Measurements from ENCODE around the gene CCDC195.

Gene CCDC195

GRCh38 chr2:224751996-224752698 lies 36.0 kb upstream of the CCDC195 start:
- no peaks in the 10 kb centered on the region for H3K27me3 ChIP-seq (ENCODE audit: insufficient read depth, low read length, poor library complexity)
- H3K9me3 ChIP-seq (ENCODE audit: insufficient read depth, low read length, severe bottlenecking): no peaks in the 10 kb centered on the region
- H3K9ac ChIP-seq (ENCODE audit: low read depth, low read length): no peak overlapping the region
- H3K36me3 ChIP-seq (ENCODE audit: insufficient read depth, low read length): no peaks in the 10 kb centered on the region
- no peak overlapping the region for H3K4me3 ChIP-seq (ENCODE audit: low read depth in 1 of 2, low read length in 2 of 2)
- H2AFZ ChIP-seq (ENCODE audit: low read depth, low read length): no peak overlapping the region
- no peak for TF ChIP-seq EZH2 (IDR thresholded peaks at IDR 0.05; ENCODE audit: borderline replicate concordance, low read depth, low read length, severe bottlenecking)
- TF ChIP-seq CTCF (IDR thresholded peaks at IDR 0.05; ENCODE audit: borderline replicate concordance, extremely low read depth, low read length, poor library complexity, severe bottlenecking): no peak
- ATAC-seq (ENCODE audit: insufficient read depth, low read depth) (no peak), DNase-seq (no peak)
- no peaks in the 10 kb centered on the region for H3K79me2 ChIP-seq (ENCODE audit: insufficient read depth, low read length)
- no peak overlapping the region for H3K27ac ChIP-seq (ENCODE audit: low read length)
- no peaks in the 10 kb centered on the region for H3K4me1 ChIP-seq (ENCODE audit: insufficient read depth, low read length)
- H4K20me1 ChIP-seq (ENCODE audit: insufficient read depth, low read length): no peaks in the 10 kb centered on the region
- no peak overlapping the region for H3K4me2 ChIP-seq (ENCODE audit: insufficient read depth, low read length)

DNA sequence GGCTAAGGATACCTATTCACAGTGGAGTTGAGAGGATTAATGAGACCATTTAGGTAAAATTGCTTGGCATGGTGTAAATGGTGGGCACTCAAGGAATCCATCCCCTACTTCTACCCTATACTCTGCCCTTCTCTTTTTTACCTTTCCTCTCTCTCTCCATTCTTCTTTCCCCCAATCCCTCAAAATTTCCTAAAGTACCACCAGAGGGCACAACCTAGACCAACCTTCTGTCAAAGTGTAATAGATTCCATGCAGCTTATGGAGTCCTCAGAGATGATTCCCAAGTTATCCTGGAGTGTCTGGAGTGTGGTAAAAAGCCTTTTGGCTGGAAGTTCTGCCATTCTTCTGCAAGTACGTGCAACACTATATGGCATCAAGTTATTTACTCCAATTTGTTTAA lies 33.0 kb upstream of the CCDC195 start:
- Histone ChIP-seq H3K4me1 (ENCODE audit: insufficient read depth, low read length) (no peaks in the 10 kb centered on the region), H3K27ac (ENCODE audit: low read length) (no peak overlapping the region), H3K4me2 (ENCODE audit: insufficient read depth, low read length) (no peak overlapping the region), H3K79me2 (ENCODE audit: insufficient read depth, low read length) (no peaks in the 10 kb centered on the region), H4K20me1 (ENCODE audit: insufficient read depth, low read length) (no peaks in the 10 kb centered on the region), H3K9ac (ENCODE audit: low read depth, low read length) (no peak overlapping the region), H3K4me3 (ENCODE audit: low read depth in 1 of 2, low read length in 2 of 2) (no peak overlapping the region), H3K36me3 (ENCODE audit: insufficient read depth, low read length) (no peaks in the 10 kb centered on the region), H3K9me3 (ENCODE audit: insufficient read depth, low read length, severe bottlenecking) (no peaks in the 10 kb centered on the region), H3K27me3 (ENCODE audit: insufficient read depth, low read length, poor library complexity) (no peaks in the 10 kb centered on the region), H2AFZ (ENCODE audit: low read depth, low read length) (no peak overlapping the region)
- TF ChIP-seq CTCF (IDR thresholded peaks at IDR 0.05; ENCODE audit: borderline replicate concordance, extremely low read depth, low read length, poor library complexity, severe bottlenecking): no peak
- TF ChIP-seq EZH2 (IDR thresholded peaks at IDR 0.05; ENCODE audit: borderline replicate concordance, low read depth, low read length, severe bottlenecking): no peak
- DNase-seq (no peak), ATAC-seq (ENCODE audit: insufficient read depth, low read depth) (no peak)

GRCh38 chr2:224747765-224748164 lies 31.6 kb upstream of the CCDC195 start:
- no peak for ATAC-seq (ENCODE audit: insufficient read depth, low read depth)
- no peaks in the 10 kb centered on the region for H3K9me3 ChIP-seq (ENCODE audit: insufficient read depth, low read length, severe bottlenecking)
- DNase-seq: no peak

More at GRCh38 chr2:224747765-224748164, 31.6 kb upstream of the CCDC195 start:
- Histone ChIP-seq H3K4me1 (ENCODE audit: insufficient read depth, low read length) (no peaks in the 10 kb centered on the region), H3K27ac (ENCODE audit: low read length) (no peak overlapping the region), H3K79me2 (ENCODE audit: insufficient read depth, low read length) (no peaks in the 10 kb centered on the region), H3K4me2 (ENCODE audit: insufficient read depth, low read length) (no peak overlapping the region), H3K27me3 (ENCODE audit: insufficient read depth, low read length, poor library complexity) (no peaks in the 10 kb centered on the region), H2AFZ (ENCODE audit: low read depth, low read length) (no peak overlapping the region), H3K36me3 (ENCODE audit: insufficient read depth, low read length) (no peaks in the 10 kb centered on the region), H3K9ac (ENCODE audit: low read depth, low read length) (no peak overlapping the region), H4K20me1 (ENCODE audit: insufficient read depth, low read length) (no peaks in the 10 kb centered on the region), H3K4me3 (ENCODE audit: low read depth in 1 of 2, low read length in 2 of 2) (no peak overlapping the region)
- no peak for TF ChIP-seq EZH2 (IDR thresholded peaks at IDR 0.05; ENCODE audit: borderline replicate concordance, low read depth, low read length, severe bottlenecking)
- TF ChIP-seq CTCF (IDR thresholded peaks at IDR 0.05; ENCODE audit: borderline replicate concordance, extremely low read depth, low read length, poor library complexity, severe bottlenecking): no peak

Data from DND-41 (cell line).